Tibial artery (tissue), 4 donors: ENCODE data around the gene OR14K1.
"Not testable (repeated sequence)": the region's sequence is repeated elsewhere in the genome, so short reads cannot be mapped to it uniquely, and the experiment has no call there.

Experiments used
- DNase-seq, 2 donors: peaks; one replicate each; pipeline ENCODE4 v3.0.0-alpha.2; 2019
- H3K27ac ChIP-seq, 2 donors: fragments of 200-600 bp; sonication (generic) in 1 of 2; 1 replicate in 1 of 2; 2 replicates in 1 of 2; pipeline ENCODE4 v1.5.1; 2018 to 2019; ENCODE audit warnings: mild to moderate bottlenecking in 1 of 2
- H3K27me3 ChIP-seq, 2 donors: fragments of 200-600 bp; sonication (generic) in 1 of 2; one replicate each; pipeline versions ENCODE4 v1.5.1 to v1.6.0; 2016 to 2019
- H3K36me3 ChIP-seq, 3 donors: fragments of 200-600 bp; sonication (generic) in 2 of 3; one replicate each; pipeline ENCODE4 v1.5.1; 2016 to 2019; ENCODE audit warnings: mild to moderate bottlenecking in 2 of 3
- H3K4me1 ChIP-seq, 4 donors: fragments of 200-600 bp; sonication (generic) in 2 of 4; 1 replicate in 3 of 4; 2 replicates in 1 of 4; pipeline ENCODE4 v1.5.1; 2016 to 2019
- H3K4me3 ChIP-seq, 2 donors: fragments of 200-600 bp; sonication (generic) in 1 of 2; 1 replicate in 1 of 2; 2 replicates in 1 of 2; pipeline ENCODE4 v1.5.1; 2018 to 2019; ENCODE audit warnings: mild to moderate bottlenecking in 2 of 2
- H3K9me3 ChIP-seq, 3 donors: fragments of 200-600 bp; sonication (generic) in 1 of 3; one replicate each; pipeline ENCODE4 v1.5.1; 2016 to 2019
- CTCF ChIP-seq, 2 experiments: fragments of 200-600 bp in 1 of 2; fragments of 450-650 bp in 1 of 2; IDR thresholded peaks; one replicate each; pipeline ENCODE4 v1.5.1; 2017 to 2019; ENCODE audit warnings: antibody characterized with exemption in 2 of 2, mild to moderate bottlenecking in 1 of 2, moderate library complexity in 1 of 2
- intact Hi-C: fragments of 100-400 bp; cut with DNase I; formaldehyde crosslinking; loops from one replicate; pipeline ENCODE4 v1.15.0; 2023; ENCODE audit warnings: low total_unique reads

OR14K1 gene

DNA sequence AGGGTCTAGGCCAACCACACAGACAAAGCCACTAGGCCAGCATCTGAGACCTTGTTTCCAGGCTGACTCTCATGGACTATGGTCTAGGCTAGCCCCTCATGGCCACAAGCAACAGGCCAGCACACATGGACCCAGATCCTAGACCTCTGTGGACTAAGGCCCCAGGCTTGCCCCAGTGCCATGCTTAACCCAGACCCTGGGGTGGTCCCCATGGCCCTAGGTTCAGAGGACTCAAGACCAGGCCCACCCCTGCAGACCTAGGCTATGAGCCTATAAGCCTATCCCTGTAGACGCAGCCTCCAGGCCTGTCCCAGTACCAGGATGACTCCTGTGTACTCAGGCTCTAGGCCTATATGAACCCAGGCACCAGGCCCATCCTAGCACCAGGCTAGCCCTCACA lies 11.5 kb downstream of the OR14K1 start:
- intact Hi-C loops, result no loop called here
- H3K9me3 ChIP-seq, result peaks cover 0 to 3% (median 0%) of the 10 kb centered on the region in 3 donors
- H3K4me3 ChIP-seq, result no peak overlapping the region
- no peaks in the 10 kb centered on the region for H3K27me3 ChIP-seq
- no peak for DNase-seq
- H3K4me1 ChIP-seq, result no peaks in the 10 kb centered on the region
- no peak for TF ChIP-seq CTCF (IDR thresholded peaks at IDR 0.05)
- H3K36me3 ChIP-seq, result no peaks in the 10 kb centered on the region
- no peak overlapping the region for H3K27ac ChIP-seq

- H3K27me3 ChIP-seq, H3K36me3 ChIP-seq, H3K9me3 ChIP-seq, H3K27ac ChIP-seq, DNase-seq, H3K4me3 ChIP-seq, intact Hi-C loops, H3K4me1 ChIP-seq: not testable (repeated sequence)
Measured at GRCh38 chr1:247754311-247754710, 15.9 kb downstream of the OR14K1 start.

DNA sequence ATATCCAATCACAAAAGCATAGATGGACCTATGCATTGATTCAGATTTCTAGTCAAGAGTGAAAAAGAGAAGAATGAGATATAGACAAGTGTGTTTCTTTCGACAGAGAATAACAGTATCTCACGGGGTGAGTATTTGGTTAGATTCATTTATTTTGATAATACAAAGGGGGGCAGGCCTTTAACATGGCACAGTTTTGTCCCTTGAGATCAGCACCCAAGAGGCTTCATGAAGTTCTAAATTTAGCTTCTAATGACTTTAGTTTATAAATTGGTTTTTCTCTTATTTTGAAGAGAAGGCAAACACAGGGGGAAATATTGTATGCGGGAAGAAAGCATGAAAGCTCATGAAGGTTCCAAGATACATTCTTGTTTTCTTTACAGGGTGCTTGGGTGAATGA lies 22.0 kb downstream of the OR14K1 start, which contains the start of gene OR1C1:
Gene OR1C1 (minus strand): TSS at position 101 of the 400 bp plus-strand sequence. CDS start 2,150 bp downstream, outside the sequence.
- Histone ChIP-seq H3K27ac (no peak within 1 kb of the TSS), H3K4me3 (no peak within 1 kb of the TSS), H3K4me1 (no peaks in the 10 kb centered on the region), H3K27me3 (no peaks in the 10 kb centered on the region), H3K9me3 (no peaks in the 10 kb centered on the region), H3K36me3 (no peaks in the 10 kb centered on the region)
- DNase-seq, result no peak
- no peak for TF ChIP-seq CTCF (IDR thresholded peaks at IDR 0.05)
- intact Hi-C loops, result no loop called here

GRCh38 chr1:247769603-247770002 lies 31.2 kb downstream of the OR14K1 start:
- no peak for DNase-seq
- Histone ChIP-seq H3K4me1 (no peaks in the 10 kb centered on the region), H3K27ac (no peak overlapping the region), H3K36me3 (no peaks in the 10 kb centered on the region), H3K9me3 (no peaks in the 10 kb centered on the region), H3K4me3 (no peak overlapping the region), H3K27me3 (no peaks in the 10 kb centered on the region)
- intact Hi-C loops, result no loop called here
- no peak for TF ChIP-seq CTCF (IDR thresholded peaks at IDR 0.05)
